D721Med (cell line): Measurements from ENCODE around the gene KRT7.

ENCODE experiments used
- DNase-seq: peaks from one replicate; pipeline ENCODE4 v3.0.0; 2011; ENCODE audit warnings: low spot score; ENCODE audit not compliant: insufficient read length
- FAIRE-seq: peaks from 2 replicates; lab custom pipeline; 2011; peaks lifted over from hg19 to GRCh38; lab: Jason Lieb, UNC
- CTCF ChIP-seq: IDR thresholded peaks from 2 replicates; pipeline ENCODE4 v1.5.1; 2012; ENCODE audit warnings: mild to moderate bottlenecking, control low read depth; ENCODE audit not compliant: insufficient read depth; ENCODE audit errors: missing control alignments

Gene KRT7

GRCh38 chr12:52231305-52232202 lies 1.5 kb upstream of the KRT7 start:
- TF ChIP-seq CTCF = no peak
- DNase-seq (no peak), FAIRE-seq (no peak)

GRCh38 chr12:52232203-52232673 lies 805 bp upstream of the KRT7 start:
- no peak for FAIRE-seq
- no peak for DNase-seq
- no peak for TF ChIP-seq CTCF

- FAIRE-seq (no peak), DNase-seq (no peak)
- TF ChIP-seq CTCF = no peak
These were observed 592 bp downstream of the KRT7 start for GRCh38 chr12:52233462-52234207.

GRCh38 chr12:52234223-52234810 lies 1.3 kb downstream of the KRT7 start:
- FAIRE-seq (no peak), DNase-seq (no peak)
- no peak for TF ChIP-seq CTCF

- DNase-seq (no peak), FAIRE-seq (no peak)
- no peak for TF ChIP-seq CTCF
These were observed 2.1 kb downstream of the KRT7 start for GRCh38 chr12:52235001-52235764.

GRCh38 chr12:52235822-52236361 lies 2.8 kb downstream of the KRT7 start:
- no peak for TF ChIP-seq CTCF
- FAIRE-seq (no peak), DNase-seq (no peak)
